B cell (primary cell): ENCODE results near the gene PRKCH. TPM values are rescaled to one million over a fixed set of nuclear protein-coding genes. Genes with fewer than 3 reads are reported as not detected.
A peak's percentile ranks its signal among the peaks of the same experiment; 100 is the strongest.

Experiments
- ATAC-seq: fragments of 200-7000 bp; cut with Tn5 transposase; one replicate; pipeline ENCODE4 v1.10.0; 2021; ENCODE audit warnings: low read depth, mild to moderate bottlenecking, moderate number of reproducible peaks, moderate library complexity
- CTCF ChIA-PET: fragments of 350-600 bp; sonication (Branson Sonifier 250); formaldehyde crosslinking; loops from one replicate; lab custom pipeline; 2021; ENCODE audit warnings: antibody characterized with exemption, inconsistent platforms; lab: Charles Lee
- POLR2A ChIA-PET: fragments of 350-600 bp; sonication (Branson Sonifier 250); formaldehyde crosslinking; loops from one replicate; lab custom pipeline; 2021; ENCODE audit warnings: antibody characterized with exemption; lab: Charles Lee
- DNase-seq: peaks from one replicate; pipeline ENCODE4 v3.0.0; 2013
- H2AFZ ChIP-seq: 2 replicates; pipeline ENCODE4 v1.6.1; 2012; ENCODE audit warnings: mild to moderate bottlenecking, low read depth, low read length; ENCODE audit not compliant: insufficient read depth, poor library complexity, severe bottlenecking
- H3K27ac ChIP-seq, 2 donors: 1 replicate in 1 of 2; 2 replicates in 1 of 2; pipeline ENCODE4 v1.5.1; 2012 to 2013; ENCODE audit warnings: low read length in 2 of 2, mild to moderate bottlenecking in 2 of 2, moderate library complexity in 1 of 2
- H3K27me3 ChIP-seq, 4 experiments: fragments of 200-600 bp in 1 of 4; sonication (generic) in 1 of 4; replicated peaks in 1 of 4; 1 replicate in 2 of 4; 2 replicates in 2 of 4; pipeline versions ENCODE4 v1.6.1 to v1.7.0; 2013 to 2016; ENCODE audit warnings: low read length in 3 of 4, mild to moderate bottlenecking in 2 of 4, mixed read lengths in 1 of 4, moderate library complexity in 1 of 4; ENCODE audit not compliant: insufficient read depth in 4 of 4, control insufficient read depth in 3 of 4; ENCODE audit errors: control extremely low read depth in 1 of 4
- H3K36me3 ChIP-seq, 2 experiments: replicated peaks in 1 of 2; 1 replicate in 1 of 2; 2 replicates in 1 of 2; pipeline versions ENCODE4 v1.6.1 to v1.7.1; 2013; ENCODE audit warnings: low read length in 1 of 2; ENCODE audit not compliant: insufficient read depth in 2 of 2, control insufficient read depth in 1 of 2; ENCODE audit errors: control extremely low read depth in 1 of 2, extremely low read depth in 1 of 2
- H3K4me1 ChIP-seq, 2 donors: fragments of 200-600 bp in 1 of 2; sonication (generic) in 1 of 2; 1 replicate in 1 of 2; 2 replicates in 1 of 2; pipeline versions ENCODE4 v1.5.1 to v1.6.1; 2013 to 2017; ENCODE audit warnings: low read length in 2 of 2; ENCODE audit not compliant: control insufficient read depth in 2 of 2, insufficient read depth in 2 of 2
- H3K4me2 ChIP-seq: replicated peaks from 2 replicates; pipeline ENCODE3; 2012; ENCODE audit warnings: mild to moderate bottlenecking, low read depth, low read length; ENCODE audit not compliant: poor library complexity, severe bottlenecking
- H3K4me3 ChIP-seq, 5 experiments: fragments of 200-600 bp in 1 of 5; sonication (generic) in 1 of 5; 1 replicate in 3 of 5; 2 replicates in 2 of 5; pipeline versions ENCODE4 v1.5.1 to v1.7.0; 2011 to 2016; ENCODE audit warnings: low read length in 4 of 5, mild to moderate bottlenecking in 4 of 5, low read depth in 2 of 5, control low read depth in 1 of 5, moderate library complexity in 1 of 5; ENCODE audit not compliant: insufficient read depth in 1 of 5; ENCODE audit errors: control extremely low read depth in 1 of 5, extremely low read depth in 1 of 5
- H3K79me2 ChIP-seq: fragments of 200-600 bp; sonication (generic); one replicate; pipeline ENCODE4 v1.6.0; 2016; ENCODE audit warnings: low read length; ENCODE audit not compliant: control insufficient read depth, insufficient read depth
- H3K9ac ChIP-seq: fragments of 200-600 bp; sonication (generic); 2 replicates; pipeline ENCODE4 v1.6.1; 2017; ENCODE audit warnings: mild to moderate bottlenecking, low read length, moderate library complexity
- H3K9me3 ChIP-seq, 3 donors: one replicate each; pipeline versions ENCODE4 v1.6.1 to v1.7.1; 2013; ENCODE audit warnings: low read length in 2 of 3; ENCODE audit not compliant: control insufficient read depth in 2 of 3, insufficient read depth in 1 of 3; ENCODE audit errors: control extremely low read depth in 1 of 3
- H4K20me1 ChIP-seq: 2 replicates; pipeline ENCODE4 v1.6.0; 2012; ENCODE audit warnings: mild to moderate bottlenecking, low read length; ENCODE audit not compliant: insufficient read depth, control insufficient read depth, poor library complexity, severe bottlenecking
- H3K27ac Mint-ChIP-seq: one replicate; pipeline ENCODE4 v1.8.0; 2021; ENCODE audit warnings: mixed read lengths
- H3K27me3 Mint-ChIP-seq: one replicate; pipeline ENCODE4 v1.8.0; 2021; ENCODE audit warnings: mixed read lengths
- H3K4me1 Mint-ChIP-seq: one replicate; pipeline ENCODE4 v1.8.0; 2021; ENCODE audit warnings: mixed read lengths
- H3K4me3 Mint-ChIP-seq: one replicate; pipeline ENCODE4 v1.8.0; 2021; ENCODE audit warnings: mixed read lengths
- H3K9me3 Mint-ChIP-seq: one replicate; pipeline ENCODE4 v1.8.0; 2022; ENCODE audit warnings: mixed read lengths; ENCODE audit not compliant: insufficient read depth
- EZH2 ChIP-seq: IDR thresholded peaks from 2 replicates; pipeline ENCODE4 v1.6.1; 2012; ENCODE audit warnings: borderline replicate concordance, low read depth, mild to moderate bottlenecking, moderate library complexity, low read length; ENCODE audit not compliant: insufficient read depth, poor library complexity, severe bottlenecking
- WGBS: methylation state at CpG from one replicate; pipeline ENCODE4 v1.1.5; 2013; ENCODE audit warnings: missing lambda C conversion rate; ENCODE audit not compliant: insufficient coverage; 5-methylcytosine and 5-hydroxymethylcytosine counted together
- intact Hi-C: fragments of 100-400 bp; cut with micrococcal nuclease; formaldehyde crosslinking; loops from one replicate; pipeline ENCODE4 v1.10.0; 2022
- polyA plus RNA-seq: library from polyadenylated mRNA; depleted of rRNA; stranded (reverse); fragments of >200 nt; gene quantifications from 2 replicates; pipeline ENCODE4 v1.2.3, GENCODE V29; 2012
- total RNA-seq, 2 donors: library from RNA; stranded (reverse); fragments of 120-200 nt in 1 of 2; gene quantifications; 1 replicate in 1 of 2; 2 replicates in 1 of 2; pipeline versions ENCODE4 v1.2.3 to v1.2.4, GENCODE V29; 2013 to 2022
- TF ChIP-seq, protein P1 (sequence below): fragments of 200-600 bp; IDR thresholded peaks from one replicate; pipeline ENCODE4 v1.8.0; 2022; ENCODE audit warnings: antibody characterized with exemption, mild to moderate bottlenecking

The PRKCH gene
- total and polyA plus RNA-seq, 2 donors (not counting 1 experiment from before 2014, with no cell fraction given), result 2.0 to 5.0 TPM

DNA sequence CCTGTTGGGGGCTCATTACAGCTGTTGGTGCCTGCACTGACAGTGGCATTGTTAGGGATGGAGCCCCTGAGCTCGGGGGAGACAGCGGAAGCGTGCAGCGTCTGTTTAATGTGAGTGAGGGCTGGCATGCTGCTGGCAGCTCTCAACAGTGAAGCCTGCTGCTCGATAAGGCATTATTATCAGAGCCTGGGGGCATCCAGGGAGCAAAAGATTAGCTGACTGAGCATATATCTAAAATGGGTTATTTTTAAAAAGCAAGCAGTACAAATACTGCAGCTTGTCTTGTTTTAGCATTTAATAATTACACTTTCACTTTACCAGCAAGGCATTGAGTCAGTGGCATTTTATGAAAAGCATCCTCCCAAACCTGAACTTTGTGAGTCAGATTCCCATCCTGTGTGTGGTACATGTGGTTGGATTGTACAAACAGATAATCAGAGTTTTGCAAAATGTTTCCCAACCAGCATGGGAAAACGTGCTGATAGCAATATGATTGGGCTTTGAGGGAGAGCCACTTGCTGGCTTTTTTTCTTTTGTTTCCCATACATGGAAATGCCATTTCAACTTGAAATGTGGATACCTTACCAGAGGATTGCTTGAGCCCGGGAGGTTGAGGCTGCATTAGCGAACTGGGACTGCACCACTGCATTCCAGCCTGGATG lies 150.8 kb downstream of the PRKCH start:
- intact Hi-C loops, result no loop called here
- 8% methylated on average over 6 of the region's 8 CpGs for WGBS
- peak overlapping the region; percentile 38 to 84 (median 66) for H3K4me3 ChIP-seq
- peak overlapping the region; percentile 57 to 79 for H3K27ac ChIP-seq
- H3K4me1 ChIP-seq, result peaks cover 61 to 67% of the 10 kb centered on the region in 2 donors
- peak overlapping the region; percentile 79 for H3K4me2 ChIP-seq
- ChIA-PET POLR2A (interaction anchor here (0.8 to 1.9 kb wide), 8 partner anchors 8 to 290 kb away, joined by 3 to 12 read pairs (median 3); partner anchors contain the start of genes HIF1A and SNAPC1), CTCF (interaction anchor here (0.7 to 4.2 kb wide), 15 partner anchors 21 to 421 kb away, joined by 3 to 33 read pairs (median 5); no protein-coding TSS in a partner anchor)
- DNase-seq, result no peak
- peak overlapping the region; percentile 89 for H3K27ac Mint-ChIP-seq
- no peaks in the 10 kb centered on the region for H3K36me3 ChIP-seq
- H3K27me3 ChIP-seq, result no peaks in the 10 kb centered on the region
- TF ChIP-seq EZH2, result no peak
- TF ChIP-seq, protein P1, sequence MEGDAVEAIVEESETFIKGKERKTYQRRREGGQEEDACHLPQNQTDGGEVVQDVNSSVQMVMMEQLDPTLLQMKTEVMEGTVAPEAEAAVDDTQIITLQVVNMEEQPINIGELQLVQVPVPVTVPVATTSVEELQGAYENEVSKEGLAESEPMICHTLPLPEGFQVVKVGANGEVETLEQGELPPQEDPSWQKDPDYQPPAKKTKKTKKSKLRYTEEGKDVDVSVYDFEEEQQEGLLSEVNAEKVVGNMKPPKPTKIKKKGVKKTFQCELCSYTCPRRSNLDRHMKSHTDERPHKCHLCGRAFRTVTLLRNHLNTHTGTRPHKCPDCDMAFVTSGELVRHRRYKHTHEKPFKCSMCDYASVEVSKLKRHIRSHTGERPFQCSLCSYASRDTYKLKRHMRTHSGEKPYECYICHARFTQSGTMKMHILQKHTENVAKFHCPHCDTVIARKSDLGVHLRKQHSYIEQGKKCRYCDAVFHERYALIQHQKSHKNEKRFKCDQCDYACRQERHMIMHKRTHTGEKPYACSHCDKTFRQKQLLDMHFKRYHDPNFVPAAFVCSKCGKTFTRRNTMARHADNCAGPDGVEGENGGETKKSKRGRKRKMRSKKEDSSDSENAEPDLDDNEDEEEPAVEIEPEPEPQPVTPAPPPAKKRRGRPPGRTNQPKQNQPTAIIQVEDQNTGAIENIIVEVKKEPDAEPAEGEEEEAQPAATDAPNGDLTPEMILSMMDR, result no peak
- no peaks in the 10 kb centered on the region for H3K9me3 Mint-ChIP-seq
- no peaks in the 10 kb centered on the region for H3K27me3 Mint-ChIP-seq
- H2AFZ ChIP-seq, result peak overlapping the region; percentile 72
- peak overlapping the region; percentile 85 for H3K4me3 Mint-ChIP-seq
- peaks cover 68% of the 10 kb centered on the region for H3K4me1 Mint-ChIP-seq
- no peaks in the 10 kb centered on the region for H4K20me1 ChIP-seq
- peak; percentile 25 for ATAC-seq
- peak overlapping the region; percentile 75 for H3K9ac ChIP-seq
- H3K9me3 ChIP-seq, result no peaks in the 10 kb centered on the region
- H3K79me2 ChIP-seq, result peaks cover 7% of the 10 kb centered on the region

DNA sequence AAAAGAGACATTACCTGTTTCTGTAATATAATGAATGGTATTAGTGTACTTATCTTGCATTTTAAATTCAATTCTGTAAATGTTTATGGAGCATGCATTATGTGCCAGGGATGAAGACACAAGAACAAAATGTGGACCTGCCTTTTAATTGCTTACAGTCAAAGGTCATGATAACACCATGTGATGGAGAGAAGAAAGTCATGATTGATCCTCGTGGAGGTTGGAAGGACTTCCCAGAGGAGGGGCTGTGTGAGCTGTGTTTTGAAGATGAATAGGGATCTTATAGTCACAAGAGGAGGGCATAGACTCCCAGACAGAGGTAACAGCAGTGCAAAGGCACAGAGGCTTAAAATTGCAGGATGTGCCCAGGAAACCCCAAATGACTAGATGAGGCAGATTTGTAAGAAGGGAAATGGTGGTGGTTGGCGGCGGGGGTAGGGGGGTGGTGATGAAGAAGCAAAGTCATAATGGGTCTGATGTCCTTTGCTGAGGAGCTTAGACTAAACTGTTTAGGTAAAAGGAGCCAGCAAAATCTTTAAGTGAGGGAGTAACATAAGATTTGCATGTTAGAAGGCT lies 151.5 kb downstream of the PRKCH start:
- no peaks in the 10 kb centered on the region for H4K20me1 ChIP-seq
- peak overlapping the region; percentile 85 for H3K4me3 Mint-ChIP-seq
- TF ChIP-seq, protein P1, result no peak
- TF ChIP-seq EZH2, result no peak
- H3K4me2 ChIP-seq, result peak overlapping the region; percentile 79
- ATAC-seq, result no peak
- no peaks in the 10 kb centered on the region for H3K27me3 ChIP-seq
- no peaks in the 10 kb centered on the region for H3K27me3 Mint-ChIP-seq
- H3K4me1 ChIP-seq, result peaks cover 69 to 74% of the 10 kb centered on the region in 2 donors
- H3K9me3 ChIP-seq, result no peaks in the 10 kb centered on the region
- H3K36me3 ChIP-seq, result no peaks in the 10 kb centered on the region
- peaks cover 75% of the 10 kb centered on the region for H3K4me1 Mint-ChIP-seq
- H2AFZ ChIP-seq, result peak overlapping the region; percentile 72
- DNase-seq, result no peak
- H3K27ac Mint-ChIP-seq, result peak overlapping the region; percentile 89
- ChIA-PET CTCF (interaction anchor here (0.8 to 9.1 kb wide), 6 partner anchors 99 to 364 kb away, joined by 3 to 76 read pairs (median 7); partner anchors contain the start of gene HIF1A), POLR2A (no interaction called here)
- intact Hi-C loops, result no loop called here
- no peaks in the 10 kb centered on the region for H3K9me3 Mint-ChIP-seq
- peaks cover 7% of the 10 kb centered on the region for H3K79me2 ChIP-seq
- no peak overlapping the region for H3K4me3 ChIP-seq
- peak overlapping the region; percentile 37 to 79 for H3K27ac ChIP-seq
- 6% methylated on average over 3 of the region's 3 CpGs for WGBS
- peak overlapping the region; percentile 75 for H3K9ac ChIP-seq
